ENCODE measurements around the gene EXOC4.

DNA sequence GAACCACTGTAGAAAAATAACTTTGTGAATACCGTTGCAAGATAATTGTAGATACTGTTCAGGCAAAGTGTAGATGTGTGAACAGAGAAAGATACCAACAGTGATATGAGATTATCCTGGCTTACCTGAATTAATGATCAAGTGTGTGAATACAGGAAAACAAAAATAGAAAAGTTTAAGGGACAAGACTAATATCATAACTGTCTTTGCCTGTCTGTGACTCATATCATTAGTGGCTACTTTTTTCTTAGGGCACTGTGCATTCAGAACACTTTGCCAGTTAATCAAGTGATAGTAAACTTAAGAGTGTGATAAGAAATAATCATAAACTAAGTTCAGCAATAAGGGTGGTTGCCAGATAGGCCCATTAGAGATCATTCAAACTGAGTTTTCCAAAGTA is 551.2 kb downstream of the EXOC4 start:
- TF ChIP-seq, protein P1, sequence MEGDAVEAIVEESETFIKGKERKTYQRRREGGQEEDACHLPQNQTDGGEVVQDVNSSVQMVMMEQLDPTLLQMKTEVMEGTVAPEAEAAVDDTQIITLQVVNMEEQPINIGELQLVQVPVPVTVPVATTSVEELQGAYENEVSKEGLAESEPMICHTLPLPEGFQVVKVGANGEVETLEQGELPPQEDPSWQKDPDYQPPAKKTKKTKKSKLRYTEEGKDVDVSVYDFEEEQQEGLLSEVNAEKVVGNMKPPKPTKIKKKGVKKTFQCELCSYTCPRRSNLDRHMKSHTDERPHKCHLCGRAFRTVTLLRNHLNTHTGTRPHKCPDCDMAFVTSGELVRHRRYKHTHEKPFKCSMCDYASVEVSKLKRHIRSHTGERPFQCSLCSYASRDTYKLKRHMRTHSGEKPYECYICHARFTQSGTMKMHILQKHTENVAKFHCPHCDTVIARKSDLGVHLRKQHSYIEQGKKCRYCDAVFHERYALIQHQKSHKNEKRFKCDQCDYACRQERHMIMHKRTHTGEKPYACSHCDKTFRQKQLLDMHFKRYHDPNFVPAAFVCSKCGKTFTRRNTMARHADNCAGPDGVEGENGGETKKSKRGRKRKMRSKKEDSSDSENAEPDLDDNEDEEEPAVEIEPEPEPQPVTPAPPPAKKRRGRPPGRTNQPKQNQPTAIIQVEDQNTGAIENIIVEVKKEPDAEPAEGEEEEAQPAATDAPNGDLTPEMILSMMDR (IDR thresholded peaks at IDR 0.05), result no peak
- no peak for TF ChIP-seq POLR2AphosphoS5 (IDR thresholded peaks at IDR 0.05)

Data from transverse colon (tissue), 4 donors.